Measurements from ENCODE around the gene IL15RA. TPM values are rescaled to one million over a fixed set of nuclear protein-coding genes. Genes with fewer than 3 reads are reported as not detected.

Gene IL15RA
- total RNA-seq, 1 experiment from 2014 or later, result 0.66 TPM

- Mint-ChIP-seq H3K4me3 (ENCODE audit: unreplicated experiment) (no peak overlapping the region), H3K27ac (ENCODE audit: unreplicated experiment) (no peak overlapping the region), H3K36me3 (ENCODE audit: insufficient read depth, unreplicated experiment) (no peaks in the 10 kb centered on the region), H3K4me1 (ENCODE audit: low read depth, unreplicated experiment) (no peaks in the 10 kb centered on the region), H3K9me3 (ENCODE audit: unreplicated experiment) (peaks cover 11% of the 10 kb centered on the region), H3K27me3 (ENCODE audit: insufficient read depth, unreplicated experiment) (peaks cover 3% of the 10 kb centered on the region)
- no TSS peak for BruUV-seq (replicated peaks)
- CTCF ChIA-PET, result no interaction called here
- H3K9me3 ChIP-seq, result 0 out of 2 replicates have a peak, but pooled peaks cover 1% of the 10 kb centered on the region
- no peak for TF ChIP-seq CTCF (IDR thresholded peaks at IDR 0.05; ENCODE audit: insufficient read depth in 1 of 2, low read depth in 1 of 2, low read length in 1 of 2, severe bottlenecking in 1 of 2, unreplicated experiment in 1 of 2)
- no peaks in the 10 kb centered on the region for H3K4me1 ChIP-seq
- no peaks in the 10 kb centered on the region for H3K27me3 ChIP-seq (replicated peaks; ENCODE audit: control insufficient read depth, insufficient read depth, low read length)
- DNase-seq, result no peak
- no peaks in the 10 kb centered on the region for H3K36me3 ChIP-seq (ENCODE audit: control insufficient read depth, insufficient read depth, low read length)
- POLR2A ChIA-PET, result no interaction called here
- intact Hi-C loops (cut with micrococcal nuclease; ENCODE audit: unreplicated experiment), result no loop called here
- no peak overlapping the region for H3K4me3 ChIP-seq (ENCODE audit: low read depth, low read length)
These were observed 35.0 kb upstream of the IL15RA start for GRCh38 chr10:6012121-6012905.

GRCh38 chr10:6011558-6011957, 34.2 kb upstream of the IL15RA start:
- DNase-seq, result no peak
- BruUV-seq (replicated peaks), result no TSS peak
- no peaks in the 10 kb centered on the region for H3K4me1 Mint-ChIP-seq (ENCODE audit: low read depth, unreplicated experiment)
- Histone ChIP-seq H3K9me3 (0 out of 2 replicates have a peak, but pooled peaks cover 4% of the 10 kb centered on the region), H3K4me1 (no peaks in the 10 kb centered on the region), H3K27me3 (replicated peaks; ENCODE audit: control insufficient read depth, insufficient read depth, low read length) (no peaks in the 10 kb centered on the region), H3K36me3 (ENCODE audit: control insufficient read depth, insufficient read depth, low read length) (no peaks in the 10 kb centered on the region), H3K4me3 (ENCODE audit: low read depth, low read length) (no peak overlapping the region)
- TF ChIP-seq CTCF (IDR thresholded peaks at IDR 0.05; ENCODE audit: insufficient read depth in 1 of 2, low read depth in 1 of 2, low read length in 1 of 2, severe bottlenecking in 1 of 2, unreplicated experiment in 1 of 2), result no peak
- no peak overlapping the region for H3K4me3 Mint-ChIP-seq (ENCODE audit: unreplicated experiment)
- H3K27me3 Mint-ChIP-seq (ENCODE audit: insufficient read depth, unreplicated experiment), result peaks cover 7% of the 10 kb centered on the region
- POLR2A ChIA-PET, result no interaction called here
- H3K36me3 Mint-ChIP-seq (ENCODE audit: insufficient read depth, unreplicated experiment), result no peaks in the 10 kb centered on the region
- CTCF ChIA-PET, result no interaction called here
- H3K9me3 Mint-ChIP-seq (ENCODE audit: unreplicated experiment), result peaks cover 19% of the 10 kb centered on the region
- intact Hi-C loops (cut with micrococcal nuclease; ENCODE audit: unreplicated experiment), result no loop called here
- no peak overlapping the region for H3K27ac Mint-ChIP-seq (ENCODE audit: unreplicated experiment)

- H3K9me3 ChIP-seq, result 0 out of 2 replicates have a peak, but pooled peaks cover 4% of the 10 kb centered on the region
- no peaks in the 10 kb centered on the region for H3K36me3 ChIP-seq (ENCODE audit: control insufficient read depth, insufficient read depth, low read length)
- POLR2A ChIA-PET, result no interaction called here
- Mint-ChIP-seq H3K27me3 (ENCODE audit: insufficient read depth, unreplicated experiment) (peaks cover 12% of the 10 kb centered on the region), H3K9me3 (ENCODE audit: unreplicated experiment) (peaks cover 21% of the 10 kb centered on the region), H3K36me3 (ENCODE audit: insufficient read depth, unreplicated experiment) (no peaks in the 10 kb centered on the region), H3K4me1 (ENCODE audit: low read depth, unreplicated experiment) (no peaks in the 10 kb centered on the region), H3K4me3 (ENCODE audit: unreplicated experiment) (no peak overlapping the region), H3K27ac (ENCODE audit: unreplicated experiment) (no peak overlapping the region)
- H3K4me1 ChIP-seq, result no peaks in the 10 kb centered on the region
- intact Hi-C loops (cut with micrococcal nuclease; ENCODE audit: unreplicated experiment), result no loop called here
- CTCF ChIA-PET, result interaction anchor here (0.7 kb wide), 2 partner anchors 30 to 392 kb away, joined by 3 read pairs; no protein-coding TSS in a partner anchor
- H3K4me3 ChIP-seq (ENCODE audit: low read depth, low read length), result no peak overlapping the region
- no peaks in the 10 kb centered on the region for H3K27me3 ChIP-seq (replicated peaks; ENCODE audit: control insufficient read depth, insufficient read depth, low read length)
- no peak for DNase-seq
- no TSS peak for BruUV-seq (replicated peaks)
- TF ChIP-seq CTCF (IDR thresholded peaks at IDR 0.05; ENCODE audit: insufficient read depth in 1 of 2, low read depth in 1 of 2, low read length in 1 of 2, severe bottlenecking in 1 of 2, unreplicated experiment in 1 of 2), result no peak
These were observed 33.2 kb upstream of the IL15RA start for GRCh38 chr10:6010569-6010968.
